ENCODE results near the gene NXPH2.

Gene NXPH2

DNA sequence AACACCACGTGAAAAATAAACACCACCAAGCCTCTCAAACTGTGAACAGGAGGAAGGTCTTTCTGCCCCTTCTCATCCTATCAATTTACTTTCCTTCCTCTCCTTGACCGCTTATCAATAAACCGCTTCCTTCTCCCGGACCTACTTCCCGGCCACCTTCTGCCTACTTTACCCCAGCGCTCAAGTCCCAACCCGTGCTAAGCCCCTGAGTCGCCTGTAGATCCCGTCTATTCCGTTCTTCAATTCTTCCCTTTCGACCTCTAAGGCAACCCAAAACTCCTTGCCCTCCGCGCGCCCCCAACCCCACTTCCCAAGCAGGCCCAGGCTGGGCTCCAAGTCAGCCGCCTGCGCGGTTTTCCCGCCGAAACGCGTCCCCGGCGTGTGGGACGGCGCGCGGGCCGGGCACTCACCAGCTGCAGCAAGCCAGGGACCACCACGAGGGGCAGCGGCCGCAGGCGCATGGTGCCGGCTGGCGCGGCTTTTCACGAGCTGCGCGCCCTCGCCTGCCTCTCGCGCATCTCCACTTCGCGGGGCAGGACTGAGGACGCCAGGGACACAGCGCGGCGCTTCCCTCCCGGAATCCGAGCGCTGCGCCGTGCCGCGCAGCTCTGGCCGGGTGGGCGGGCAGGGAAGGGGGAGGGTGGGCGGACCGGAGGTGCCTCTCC lies at the start of gene NXPH2:
TSS of gene NXPH2 (minus strand) at position 610 of the 665 bp plus-strand sequence. CDS start at position 461, 149 bp downstream.
- FAIRE-seq = no peak

DNA sequence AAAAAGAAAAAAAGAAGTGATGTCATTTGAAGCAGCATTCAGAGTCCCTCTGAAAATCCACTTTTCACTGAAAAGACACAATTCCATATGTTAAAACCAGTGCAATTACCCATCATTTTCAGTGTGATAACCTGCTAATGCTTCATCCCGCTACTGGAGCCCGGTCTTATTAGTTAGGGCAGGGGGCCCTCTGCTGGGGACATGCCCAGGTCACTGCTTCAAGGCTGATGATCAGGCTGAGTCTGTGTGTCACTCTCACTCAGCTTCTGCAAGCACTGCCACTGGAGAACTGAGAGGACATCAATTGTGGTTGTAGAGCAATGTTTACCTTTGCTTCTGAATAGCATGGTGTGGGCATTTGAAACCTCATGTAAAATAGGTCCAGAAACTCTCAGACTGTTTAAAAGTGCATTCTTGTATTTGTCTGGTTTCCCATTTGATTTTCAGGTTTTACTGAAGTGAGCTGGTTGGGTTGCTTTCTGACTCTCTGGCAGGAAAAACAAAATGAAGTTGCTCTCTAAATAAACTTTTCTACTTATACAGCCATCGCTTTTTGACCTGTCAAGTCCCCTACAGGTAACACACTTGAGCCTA lies 49.2 kb upstream of the NXPH2 start:
- no peak for FAIRE-seq

- FAIRE-seq = peak; percentile 89
Observed at GRCh38 chr2:138827426-138828054, 47.4 kb upstream of the NXPH2 start.

DNA sequence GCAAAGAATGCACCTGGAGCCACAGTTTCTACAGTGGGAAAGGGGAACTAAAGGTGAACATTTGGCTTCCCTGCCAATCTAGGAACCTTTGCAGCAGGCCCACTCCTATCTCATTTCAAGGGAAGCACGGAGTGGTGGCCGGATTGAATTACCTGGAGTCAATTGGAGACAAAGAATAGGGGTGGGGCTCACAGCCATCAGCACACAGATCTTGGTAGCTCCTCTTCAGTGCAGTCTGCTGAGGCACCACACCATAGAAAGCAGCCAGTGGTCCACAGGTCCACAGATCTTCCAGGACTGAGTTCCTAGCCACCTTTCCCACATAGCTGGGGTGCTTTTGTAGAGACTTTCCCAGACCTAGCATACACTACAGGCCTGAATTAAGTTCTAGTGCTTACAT lies 43.5 kb upstream of the NXPH2 start:
- no peak for FAIRE-seq

- FAIRE-seq = no peak
Observed at GRCh38 chr2:138819964-138820363, 39.8 kb upstream of the NXPH2 start.

GRCh38 chr2:138818556-138818955 lies 38.4 kb upstream of the NXPH2 start:
- FAIRE-seq = no peak

- no peak for FAIRE-seq
Observed at GRCh38 chr2:138814123-138814898, 34.1 kb upstream of the NXPH2 start.

DNA sequence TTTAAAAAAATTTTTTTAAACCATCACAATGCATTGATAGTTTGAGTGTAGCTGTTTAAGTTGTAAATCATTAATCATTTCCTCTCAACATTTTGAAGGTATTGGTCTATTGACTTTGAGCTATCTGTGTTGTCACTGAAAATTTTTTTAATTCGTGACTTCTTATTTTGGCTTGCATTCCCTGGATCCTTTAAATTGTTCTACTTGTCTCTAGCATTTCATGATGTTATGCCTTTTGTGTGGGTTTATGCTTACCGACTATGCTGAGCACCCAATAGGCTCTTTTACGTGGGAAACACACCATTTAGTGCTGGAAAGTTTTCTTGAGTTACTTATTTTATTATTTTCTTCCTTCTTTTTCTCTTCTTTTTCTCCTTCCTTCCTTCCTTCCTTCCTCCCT lies 31.2 kb upstream of the NXPH2 start:
- no peak for FAIRE-seq

- no peak for FAIRE-seq
Observed at GRCh38 chr2:138794724-138795123, 14.5 kb upstream of the NXPH2 start.

GRCh38 chr2:138787053-138787666 lies 7.0 kb upstream of the NXPH2 start:
- FAIRE-seq = peak; percentile 65

DNA sequence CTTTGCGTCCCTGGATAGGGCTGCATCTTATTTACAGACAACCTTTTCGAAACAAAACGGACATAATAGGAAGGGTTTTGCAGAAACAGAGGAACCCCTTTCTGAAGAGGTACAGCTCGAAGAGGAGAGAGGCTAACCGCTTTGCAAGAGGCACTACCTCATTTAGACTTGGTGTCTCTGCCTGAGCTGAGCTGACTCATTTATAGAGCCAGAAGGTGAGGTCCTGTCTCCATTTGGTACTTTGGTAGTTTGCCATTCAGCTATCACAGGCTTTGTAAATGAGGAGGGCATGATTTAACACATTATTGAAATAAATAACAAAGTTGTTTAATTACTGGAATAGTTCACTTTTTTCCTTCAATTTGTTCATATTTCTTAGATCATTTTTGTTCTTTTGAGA lies 2.2 kb upstream of the NXPH2 start:
- no peak for FAIRE-seq

- FAIRE-seq = no peak
Observed at GRCh38 chr2:138780908-138781307, 718 bp upstream of the NXPH2 start.

DNA sequence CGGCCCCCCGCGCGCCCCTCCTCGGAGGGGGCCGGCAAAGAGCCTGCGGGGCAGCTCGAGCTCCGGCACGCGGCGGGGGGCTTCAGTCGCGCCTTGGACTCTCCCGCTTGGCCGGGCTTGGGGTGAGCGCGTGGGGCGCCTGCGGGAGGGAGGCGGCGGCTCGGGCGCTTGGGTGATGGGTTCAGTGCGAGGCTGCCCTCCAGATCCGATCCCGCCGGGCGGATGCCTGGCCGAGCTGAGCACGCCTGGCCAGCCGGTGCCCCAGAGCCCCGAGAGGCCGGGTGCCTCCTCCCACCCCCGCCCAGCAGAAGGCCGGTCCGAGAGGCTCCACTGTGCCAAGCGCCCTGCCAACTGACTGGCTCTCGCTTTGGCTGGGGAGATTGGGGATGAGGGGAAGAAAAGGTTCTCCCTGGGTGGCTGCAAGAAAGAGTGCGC lies 273 bp upstream of the NXPH2 start:
- FAIRE-seq = no peak

- no peak for FAIRE-seq
Observed at GRCh38 chr2:138779406-138779780, 797 bp downstream of the NXPH2 start.

GRCh38 chr2:138777996-138778395 lies 2.2 kb downstream of the NXPH2 start:
- no peak for FAIRE-seq

- FAIRE-seq = no peak
Observed at GRCh38 chr2:138775736-138776135, 4.5 kb downstream of the NXPH2 start.

GRCh38 chr2:138771534-138771933 lies 8.7 kb downstream of the NXPH2 start:
- no peak for FAIRE-seq

- no peak for FAIRE-seq
Observed at GRCh38 chr2:138767101-138767500, 13.1 kb downstream of the NXPH2 start.

GRCh38 chr2:138766464-138766863 lies 13.7 kb downstream of the NXPH2 start:
- no peak for FAIRE-seq

DNA sequence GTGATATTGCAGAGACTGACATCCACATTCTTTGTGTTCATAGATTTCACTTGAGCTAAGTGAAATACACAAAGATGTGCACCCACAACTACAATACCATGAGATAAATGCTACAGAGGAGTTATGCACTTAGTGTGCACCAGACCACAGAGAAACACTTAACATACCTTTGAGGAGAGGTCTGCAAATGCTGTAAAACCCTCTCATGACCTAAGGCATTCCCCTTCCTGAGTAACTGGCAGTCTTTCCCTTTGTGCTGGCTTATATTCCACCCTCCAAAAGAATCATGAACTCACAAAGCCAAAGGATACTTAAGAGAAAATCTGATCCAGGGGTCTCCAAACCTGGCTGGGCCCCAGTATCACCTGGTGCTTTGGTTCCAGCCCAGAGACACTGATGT lies 16.2 kb downstream of the NXPH2 start:
- FAIRE-seq = no peak

- no peak for FAIRE-seq
Observed at GRCh38 chr2:138762533-138762932, 17.7 kb downstream of the NXPH2 start.

- no peak for FAIRE-seq
Observed at GRCh38 chr2:138760676-138761075, 19.5 kb downstream of the NXPH2 start.

DNA sequence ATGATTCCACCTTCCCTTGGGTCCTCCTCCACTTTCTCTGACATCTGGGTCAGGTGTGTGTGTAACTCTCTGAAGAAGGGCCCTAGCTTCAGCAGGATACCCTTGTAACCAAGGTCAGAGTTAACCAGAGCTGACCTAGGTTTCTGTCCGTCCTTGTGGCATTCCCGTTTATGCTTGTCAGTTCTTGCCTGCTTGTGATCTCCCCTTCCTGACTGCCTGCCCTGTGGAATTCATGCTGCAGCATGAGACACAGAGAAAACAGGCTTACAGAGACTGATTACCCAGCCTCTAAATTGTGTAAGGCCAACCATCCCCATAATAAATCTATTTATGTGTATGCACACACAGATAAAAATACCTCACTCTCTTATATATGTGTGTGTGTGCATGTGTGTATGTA lies 22.8 kb downstream of the NXPH2 start:
- FAIRE-seq = no peak

All from A204.1 (cell line).